Loucy (cell line): ENCODE data around the gene PTTG1IP2.

ENCODE experiments used
- H2AFZ ChIP-seq: fragments of 200-600 bp; sonication (generic); 2 replicates; pipeline ENCODE4 v1.6.0; 2016; ENCODE audit warnings: antibody characterized with exemption, mild to moderate bottlenecking, low read length, moderate library complexity
- H3F3A ChIP-seq: fragments of 200-600 bp; 2 replicates; pipeline ENCODE4 v1.6.0; 2016; ENCODE audit warnings: antibody characterized with exemption, low read depth, mild to moderate bottlenecking
- H3K27me3 ChIP-seq: fragments of 200-600 bp; sonication (generic); 2 replicates; pipeline ENCODE4 v1.6.1; 2014; ENCODE audit warnings: low read length, mild to moderate bottlenecking; ENCODE audit not compliant: insufficient read depth, poor library complexity, severe bottlenecking
- H3K36me3 ChIP-seq: fragments of 200-600 bp; sonication (generic); 2 replicates; pipeline ENCODE4 v1.6.1; 2016; ENCODE audit warnings: low read length; ENCODE audit not compliant: insufficient read depth
- H3K4me1 ChIP-seq: fragments of 200-600 bp; sonication (generic); 2 replicates; pipeline ENCODE4 v1.5.1; 2014; ENCODE audit warnings: low read length, mild to moderate bottlenecking; ENCODE audit not compliant: insufficient read depth, poor library complexity, severe bottlenecking
- H3K4me2 ChIP-seq: fragments of 200-600 bp; sonication (generic); 2 replicates; pipeline ENCODE4 v1.6.0; 2014; ENCODE audit warnings: antibody characterized with exemption, low read length, low read depth, mild to moderate bottlenecking; ENCODE audit not compliant: poor library complexity, severe bottlenecking
- H3K4me3 ChIP-seq: fragments of 200-600 bp; sonication (generic); 2 replicates; pipeline ENCODE4 v1.5.1; 2014; ENCODE audit warnings: low read length, mild to moderate bottlenecking, mixed read lengths; ENCODE audit not compliant: poor library complexity, severe bottlenecking
- H3K79me2 ChIP-seq: fragments of 200-600 bp; sonication (generic); 2 replicates; pipeline ENCODE4 v1.6.1; 2014; ENCODE audit warnings: low read length; ENCODE audit not compliant: insufficient read depth
- H3K9ac ChIP-seq: fragments of 200-600 bp; sonication (generic); 2 replicates; pipeline ENCODE4 v1.6.0; 2014; ENCODE audit warnings: mild to moderate bottlenecking, low read depth, low read length, moderate library complexity; ENCODE audit not compliant: poor library complexity, severe bottlenecking
- H3K9me2 ChIP-seq: fragments of 200-600 bp; sonication (generic); replicated peaks from 2 replicates; pipeline ENCODE4 v1.6.1; 2016; ENCODE audit warnings: low read depth, low read length, mixed read lengths
- H3K9me3 ChIP-seq: fragments of 200-600 bp; sonication (generic); 2 replicates; pipeline ENCODE4 v1.6.1; 2014; ENCODE audit warnings: mild to moderate bottlenecking, antibody characterized with exemption, low read length, low read depth; ENCODE audit not compliant: insufficient read depth
- H4K20me1 ChIP-seq: fragments of 200-600 bp; sonication (generic); 2 replicates; pipeline ENCODE4 v1.6.0; 2014; ENCODE audit warnings: antibody characterized with exemption, low read length, mild to moderate bottlenecking; ENCODE audit not compliant: insufficient read depth, poor library complexity, severe bottlenecking
- EZH2phosphoT487 ChIP-seq: fragments of 200-600 bp; IDR thresholded peaks from 2 replicates; pipeline ENCODE4 v1.6.1; 2018; ENCODE audit warnings: antibody characterized with exemption, mild to moderate bottlenecking, moderate library complexity, borderline replicate concordance
- TF ChIP-seq, protein P1 (sequence below): fragments of 200-600 bp; sonication (generic); conservative IDR thresholded peaks from 2 replicates; pipeline ENCODE4 v1.5.1; 2014; ENCODE audit warnings: mild to moderate bottlenecking, antibody characterized with exemption, low read length

The PTTG1IP2 gene

DNA sequence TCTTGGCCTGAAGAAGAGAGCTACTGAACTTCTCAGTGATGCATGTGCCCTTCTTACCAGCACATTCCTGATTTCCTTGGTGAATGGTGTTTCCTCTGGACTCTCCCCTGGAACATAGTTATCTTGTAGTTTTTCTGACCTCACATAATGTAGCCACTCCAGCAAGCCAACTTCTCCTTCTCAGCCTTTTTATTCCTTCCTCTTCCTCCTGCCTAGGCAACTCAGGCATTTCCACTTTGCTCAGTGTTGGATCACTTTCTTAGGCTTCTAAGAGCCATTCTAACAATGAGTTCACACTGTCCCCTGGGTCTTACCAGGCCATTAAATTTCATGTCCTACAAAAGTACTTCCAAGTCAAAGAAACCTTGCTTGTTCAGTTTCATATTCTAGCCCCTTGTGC lies 3.6 kb upstream of the PTTG1IP2 start:
- H3K9me2 ChIP-seq = no peaks in the 10 kb centered on the region
- no peak overlapping the region for H3K9ac ChIP-seq
- H3K4me3 ChIP-seq = no peak overlapping the region
- H3K27me3 ChIP-seq = no peaks in the 10 kb centered on the region
- peaks cover 8% of the 10 kb centered on the region for H3K4me1 ChIP-seq
- no peaks in the 10 kb centered on the region for H3F3A ChIP-seq
- H3K79me2 ChIP-seq = no peaks in the 10 kb centered on the region
- peaks cover 2% of the 10 kb centered on the region; the same call in 1 of the 2 replicates for H3K9me3 ChIP-seq
- H3K4me2 ChIP-seq = no peak overlapping the region
- no peak overlapping the region for H2AFZ ChIP-seq
- no peaks in the 10 kb centered on the region for H4K20me1 ChIP-seq
- TF ChIP-seq EZH2phosphoT487 = no peak
- TF ChIP-seq, protein P1, sequence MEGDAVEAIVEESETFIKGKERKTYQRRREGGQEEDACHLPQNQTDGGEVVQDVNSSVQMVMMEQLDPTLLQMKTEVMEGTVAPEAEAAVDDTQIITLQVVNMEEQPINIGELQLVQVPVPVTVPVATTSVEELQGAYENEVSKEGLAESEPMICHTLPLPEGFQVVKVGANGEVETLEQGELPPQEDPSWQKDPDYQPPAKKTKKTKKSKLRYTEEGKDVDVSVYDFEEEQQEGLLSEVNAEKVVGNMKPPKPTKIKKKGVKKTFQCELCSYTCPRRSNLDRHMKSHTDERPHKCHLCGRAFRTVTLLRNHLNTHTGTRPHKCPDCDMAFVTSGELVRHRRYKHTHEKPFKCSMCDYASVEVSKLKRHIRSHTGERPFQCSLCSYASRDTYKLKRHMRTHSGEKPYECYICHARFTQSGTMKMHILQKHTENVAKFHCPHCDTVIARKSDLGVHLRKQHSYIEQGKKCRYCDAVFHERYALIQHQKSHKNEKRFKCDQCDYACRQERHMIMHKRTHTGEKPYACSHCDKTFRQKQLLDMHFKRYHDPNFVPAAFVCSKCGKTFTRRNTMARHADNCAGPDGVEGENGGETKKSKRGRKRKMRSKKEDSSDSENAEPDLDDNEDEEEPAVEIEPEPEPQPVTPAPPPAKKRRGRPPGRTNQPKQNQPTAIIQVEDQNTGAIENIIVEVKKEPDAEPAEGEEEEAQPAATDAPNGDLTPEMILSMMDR = no peak
- no peaks in the 10 kb centered on the region for H3K36me3 ChIP-seq

DNA sequence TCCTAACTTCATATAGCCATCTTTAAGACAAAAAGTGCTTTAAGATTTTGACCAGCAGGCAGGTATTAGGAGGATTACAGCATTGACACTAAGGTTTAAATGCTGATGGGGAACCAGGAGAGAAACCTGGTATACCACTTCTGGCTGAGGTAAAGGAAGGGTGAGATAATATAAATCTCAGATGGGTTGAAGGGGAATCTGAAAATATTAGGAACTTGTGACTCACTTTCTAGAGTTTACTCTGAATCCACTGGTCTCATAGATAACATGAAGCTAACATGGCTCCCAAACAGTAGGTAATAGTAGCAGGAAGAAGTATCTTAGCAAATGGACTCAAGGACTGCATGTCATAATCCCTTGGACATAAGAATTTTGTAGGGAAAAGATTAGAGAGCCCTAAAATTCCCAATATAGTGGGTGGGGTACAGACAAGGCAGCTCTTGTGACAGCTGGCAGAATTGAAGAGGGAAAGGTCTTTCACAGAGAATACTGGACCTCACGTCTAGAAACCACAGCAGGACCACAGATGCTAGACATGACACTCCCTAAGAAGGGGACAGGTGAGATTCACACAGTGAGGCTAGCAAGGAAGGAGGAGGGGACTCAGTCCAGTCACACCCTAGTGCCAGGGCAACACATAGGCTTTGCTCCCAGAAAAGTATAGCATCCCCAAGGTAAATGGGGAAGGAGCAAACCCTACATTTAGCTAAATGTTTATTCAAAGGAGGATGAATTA lies 3.5 kb downstream of the PTTG1IP2 start:
- H3K9me3 ChIP-seq = no peaks in the 10 kb centered on the region
- no peaks in the 10 kb centered on the region for H3K36me3 ChIP-seq
- H3K4me2 ChIP-seq = no peak overlapping the region
- no peaks in the 10 kb centered on the region for H3K27me3 ChIP-seq
- no peak overlapping the region for H3K9ac ChIP-seq
- H4K20me1 ChIP-seq = no peaks in the 10 kb centered on the region
- H3K79me2 ChIP-seq = no peaks in the 10 kb centered on the region
- TF ChIP-seq, protein P1 = no peak
- no peak for TF ChIP-seq EZH2phosphoT487
- H3K4me3 ChIP-seq = no peak overlapping the region
- no peak overlapping the region for H2AFZ ChIP-seq
- no peaks in the 10 kb centered on the region for H3F3A ChIP-seq
- H3K4me1 ChIP-seq = no peaks in the 10 kb centered on the region
- no peaks in the 10 kb centered on the region for H3K9me2 ChIP-seq

DNA sequence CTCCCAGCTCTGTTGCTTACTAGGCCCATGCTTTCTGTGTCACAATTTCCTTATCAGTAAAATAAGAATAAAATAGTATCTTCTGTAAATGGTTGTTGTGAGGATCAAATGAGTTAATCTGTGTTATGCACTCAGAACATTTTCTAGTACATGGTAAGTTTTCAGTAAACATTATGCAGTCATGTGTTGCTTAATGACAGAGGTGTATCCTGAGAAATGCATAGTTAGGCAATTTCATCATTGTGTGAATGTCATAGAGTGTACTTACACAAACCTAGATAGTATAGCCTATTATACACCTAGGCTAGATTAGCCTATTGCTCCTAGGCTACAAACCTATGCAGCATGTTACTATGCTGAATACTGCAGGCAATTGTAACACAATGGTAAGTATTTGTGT lies 4.4 kb downstream of the PTTG1IP2 start:
- Histone ChIP-seq H3K4me2 (no peak overlapping the region), H3K9me2 (no peaks in the 10 kb centered on the region), H3K36me3 (no peaks in the 10 kb centered on the region), H3F3A (no peaks in the 10 kb centered on the region), H3K79me2 (no peaks in the 10 kb centered on the region), H2AFZ (no peak overlapping the region), H3K9me3 (no peaks in the 10 kb centered on the region), H3K9ac (no peak overlapping the region), H3K4me1 (no peaks in the 10 kb centered on the region), H3K27me3 (no peaks in the 10 kb centered on the region), H4K20me1 (no peaks in the 10 kb centered on the region), H3K4me3 (no peak overlapping the region)
- TF ChIP-seq EZH2phosphoT487 = no peak
- TF ChIP-seq, protein P1 = no peak
